Mucosa of descending colon (tissue), 3 donors: ENCODE results near the gene SPINK8. TPM values are rescaled to one million over a fixed set of nuclear protein-coding genes. Genes with fewer than 3 reads are reported as not detected.

Experiments used
- ATAC-seq: fragments of 200-7000 bp; cut with Tn5 transposase; one replicate; pipeline ENCODE4 v1.9.1; 2020; ENCODE audit warnings: mild to moderate bottlenecking, moderate library complexity
- DNase-seq, 3 donors: peaks; one replicate each; pipeline ENCODE4 v3.0.0-alpha.2; 2020
- H3K36me3 ChIP-seq: fragments of 200-600 bp; one replicate; pipeline ENCODE4 v1.8.0; 2021; ENCODE audit warnings: low read depth, mild to moderate bottlenecking
- H3K4me1 ChIP-seq: fragments of 200-600 bp; one replicate; pipeline ENCODE4 v1.8.0; 2021; ENCODE audit warnings: low read depth, mild to moderate bottlenecking
- H3K4me3 ChIP-seq: fragments of 200-600 bp; one replicate; pipeline ENCODE4 v1.8.0; 2021; ENCODE audit warnings: mild to moderate bottlenecking
- H3K9me3 ChIP-seq: fragments of 200-600 bp; one replicate; pipeline ENCODE4 v1.8.0; 2021; ENCODE audit warnings: mild to moderate bottlenecking
- intact Hi-C, 2 donors: fragments of 100-400 bp; cut with DNase I in 1 of 2; cut with micrococcal nuclease in 1 of 2; formaldehyde crosslinking; loops; one replicate each; pipeline versions ENCODE4 v1.11.0 to v1.11.1; 2022; cut with DNase I, micrococcal nuclease
- total RNA-seq, 3 donors: library from RNA; stranded (reverse); fragmentation: NEBNext Ultra II Directional in 2 of 3; extraction: Animal tissue kit (Norgen Biotek cat#: 25700) in 2 of 3; gene quantifications; one replicate each; pipeline versions ENCODE4 v1.2.1 to v1.2.4, GENCODE V29; 2021 to 2023
- TF ChIP-seq, protein P1 (sequence below): fragments of 200-600 bp; IDR thresholded peaks from one replicate; pipeline ENCODE4 v1.8.0; 2022; ENCODE audit warnings: antibody characterized with exemption, mild to moderate bottlenecking
- donor health status: DM: no; HTN: no; CAD: no; lungs with moderate emphysema.
- donor health status: DM: no; HTN: no; CAD: no.
- donor health status: DM: no; HTN: yes; CAD: no.

The SPINK8 gene
- total RNA-seq, 3 donors from 2014 or later, result not detected

DNA sequence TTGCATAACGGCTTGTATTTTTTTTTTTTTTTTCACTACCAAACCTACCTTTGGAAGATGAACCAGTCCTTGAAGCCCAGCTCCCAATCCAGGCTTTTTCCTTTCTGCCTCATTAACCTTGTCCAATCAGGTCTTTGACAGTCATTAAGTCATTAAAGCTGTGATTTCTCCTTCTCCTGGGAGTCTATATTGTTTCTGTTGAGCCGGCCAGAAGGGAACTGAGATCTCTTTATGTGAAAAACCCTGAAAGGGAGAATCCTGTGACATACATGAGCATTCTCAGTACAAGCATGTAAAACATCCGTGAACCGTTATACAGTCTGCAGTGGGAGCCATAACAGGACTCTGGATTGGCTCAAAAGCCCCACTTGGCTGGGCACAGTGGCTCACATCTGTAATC, 52.6 kb downstream of the SPINK8 start:
- TF ChIP-seq, protein P1, sequence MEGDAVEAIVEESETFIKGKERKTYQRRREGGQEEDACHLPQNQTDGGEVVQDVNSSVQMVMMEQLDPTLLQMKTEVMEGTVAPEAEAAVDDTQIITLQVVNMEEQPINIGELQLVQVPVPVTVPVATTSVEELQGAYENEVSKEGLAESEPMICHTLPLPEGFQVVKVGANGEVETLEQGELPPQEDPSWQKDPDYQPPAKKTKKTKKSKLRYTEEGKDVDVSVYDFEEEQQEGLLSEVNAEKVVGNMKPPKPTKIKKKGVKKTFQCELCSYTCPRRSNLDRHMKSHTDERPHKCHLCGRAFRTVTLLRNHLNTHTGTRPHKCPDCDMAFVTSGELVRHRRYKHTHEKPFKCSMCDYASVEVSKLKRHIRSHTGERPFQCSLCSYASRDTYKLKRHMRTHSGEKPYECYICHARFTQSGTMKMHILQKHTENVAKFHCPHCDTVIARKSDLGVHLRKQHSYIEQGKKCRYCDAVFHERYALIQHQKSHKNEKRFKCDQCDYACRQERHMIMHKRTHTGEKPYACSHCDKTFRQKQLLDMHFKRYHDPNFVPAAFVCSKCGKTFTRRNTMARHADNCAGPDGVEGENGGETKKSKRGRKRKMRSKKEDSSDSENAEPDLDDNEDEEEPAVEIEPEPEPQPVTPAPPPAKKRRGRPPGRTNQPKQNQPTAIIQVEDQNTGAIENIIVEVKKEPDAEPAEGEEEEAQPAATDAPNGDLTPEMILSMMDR, result no peak
- no peak for DNase-seq
- intact Hi-C loops, result no loop called here
- Histone ChIP-seq H3K4me1 (no peaks in the 10 kb centered on the region), H3K36me3 (no peaks in the 10 kb centered on the region), H3K4me3 (no peak overlapping the region), H3K9me3 (no peaks in the 10 kb centered on the region)
- no peak for ATAC-seq

DNA sequence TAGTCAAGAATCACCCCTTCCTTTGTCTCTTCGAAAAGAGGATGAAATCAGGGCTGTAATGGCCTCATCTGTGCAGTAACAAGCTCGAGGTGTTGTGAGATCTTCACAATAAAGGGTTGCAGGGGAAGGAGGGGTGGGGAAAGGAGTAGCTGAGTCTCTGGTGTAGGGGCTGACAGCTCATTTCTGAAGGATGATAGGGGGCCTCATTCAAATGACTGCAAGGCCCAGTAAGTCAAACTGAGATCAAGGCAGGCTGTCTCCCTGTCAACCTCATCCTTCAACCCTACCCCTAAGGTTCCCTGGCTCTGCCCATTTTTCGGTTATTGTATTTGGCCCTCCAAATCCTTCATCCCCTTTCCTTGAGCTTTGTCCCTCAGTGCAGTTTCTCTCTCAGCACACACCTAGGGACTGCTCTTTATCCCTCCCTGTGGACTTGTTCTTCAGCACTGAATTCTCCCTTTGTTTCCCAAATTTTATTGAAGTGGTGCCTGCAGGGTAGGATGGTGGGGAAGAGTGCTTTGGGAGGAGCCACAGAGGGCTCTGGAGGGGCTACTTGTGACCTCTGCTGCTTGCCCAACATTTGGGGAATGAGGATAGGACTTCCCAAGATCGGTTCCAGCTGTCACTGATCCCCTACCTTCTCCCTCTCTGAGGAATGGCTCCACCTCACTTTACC, 54.4 kb downstream of the SPINK8 start:
- H3K9me3 ChIP-seq, result no peaks in the 10 kb centered on the region
- DNase-seq (no peak), ATAC-seq (no peak)
- no peaks in the 10 kb centered on the region for H3K4me1 ChIP-seq
- intact Hi-C loops, result loop anchor here in 1 of 2 donors (10.0 kb wide), 1 partner anchor 276 kb away; the partner anchor contains the start of gene PFKFB4
- H3K4me3 ChIP-seq, result no peak overlapping the region
- H3K36me3 ChIP-seq, result no peaks in the 10 kb centered on the region
- TF ChIP-seq, protein P1, result no peak

DNA sequence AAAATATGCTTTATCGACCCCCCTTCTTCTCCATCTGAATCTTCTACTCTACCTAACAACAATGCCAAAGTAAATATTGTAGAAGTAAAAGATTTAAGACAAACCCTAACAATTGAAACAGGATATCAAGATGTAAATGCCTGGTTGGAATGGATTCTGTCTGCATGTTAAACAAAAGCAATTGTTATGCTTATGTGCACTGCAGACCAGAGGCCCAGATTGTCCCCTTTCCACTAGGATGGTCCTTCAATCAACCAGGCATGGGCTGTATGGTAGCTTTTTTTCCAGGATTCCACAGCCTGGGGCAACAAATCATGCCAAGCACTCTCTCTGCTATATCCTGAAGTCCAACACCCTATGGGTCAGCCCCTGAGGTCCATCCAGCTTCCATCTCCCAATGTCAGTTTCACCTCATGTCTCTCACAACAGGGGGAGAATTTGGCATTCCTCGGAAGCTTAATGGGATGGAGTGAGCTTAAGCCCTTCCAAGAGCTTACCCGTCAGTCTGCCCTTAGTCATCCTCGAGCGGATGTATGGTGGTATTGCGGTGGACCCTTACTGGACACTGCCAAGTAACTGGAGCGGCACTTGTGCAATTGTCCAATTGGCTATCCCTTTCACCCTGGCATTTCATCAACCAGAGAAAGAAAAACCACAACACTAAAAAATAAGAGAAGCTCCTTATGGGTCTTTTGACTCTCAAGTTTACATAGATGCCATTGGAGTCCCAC, 56.4 kb downstream of the SPINK8 start:
- no peak overlapping the region for H3K4me3 ChIP-seq
- no peaks in the 10 kb centered on the region for H3K36me3 ChIP-seq
- DNase-seq (no peak), ATAC-seq (no peak)
- no peaks in the 10 kb centered on the region for H3K4me1 ChIP-seq
- TF ChIP-seq, protein P1, result no peak
- intact Hi-C loops, result loop anchor here in 1 of 2 donors (10.0 kb wide), 1 partner anchor 278 kb away; the partner anchor contains the start of gene PFKFB4
- H3K9me3 ChIP-seq, result no peaks in the 10 kb centered on the region

DNA sequence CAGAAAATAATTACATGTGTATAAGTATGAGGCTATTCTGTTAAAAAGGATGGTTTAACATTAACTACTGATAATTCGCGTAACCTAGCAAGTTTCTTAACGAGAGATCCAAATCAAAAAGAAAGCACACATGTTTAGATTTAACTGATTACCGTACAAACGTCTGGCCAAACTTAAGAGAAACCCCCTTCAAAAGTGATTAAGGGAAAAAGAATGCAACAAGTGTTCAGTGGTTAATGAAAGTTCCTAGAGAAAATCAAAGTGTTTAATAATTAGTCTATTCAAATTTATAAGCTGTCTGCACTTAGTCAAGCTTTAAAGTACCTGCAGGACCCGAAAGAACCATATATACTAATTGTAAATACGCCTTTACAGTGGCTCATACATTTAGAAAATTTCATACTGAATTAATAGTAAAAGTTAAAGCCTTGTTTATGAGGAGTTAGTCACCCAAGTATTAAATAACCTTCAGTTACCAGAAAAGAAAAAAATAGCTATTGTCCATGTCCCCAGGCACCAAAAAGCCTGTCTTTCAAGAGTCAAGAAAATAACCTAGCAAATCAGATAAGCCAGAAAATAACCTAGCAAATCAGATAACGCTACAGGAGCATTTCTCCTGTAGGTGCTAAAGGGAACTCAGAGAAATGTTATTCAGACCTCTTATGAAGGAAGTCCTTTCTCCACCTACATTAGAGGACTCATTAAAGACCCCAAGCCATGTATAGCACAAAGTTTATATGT, 58.0 kb downstream of the SPINK8 start:
- ATAC-seq (no peak), DNase-seq (no peak)
- Histone ChIP-seq H3K9me3 (no peaks in the 10 kb centered on the region), H3K4me1 (no peaks in the 10 kb centered on the region), H3K36me3 (no peaks in the 10 kb centered on the region), H3K4me3 (no peak overlapping the region)
- intact Hi-C loops, result loop anchor here in 1 of 2 donors (10.0 kb wide), 1 partner anchor 279 kb away; the partner anchor contains the start of gene PFKFB4
- TF ChIP-seq, protein P1, result no peak

DNA sequence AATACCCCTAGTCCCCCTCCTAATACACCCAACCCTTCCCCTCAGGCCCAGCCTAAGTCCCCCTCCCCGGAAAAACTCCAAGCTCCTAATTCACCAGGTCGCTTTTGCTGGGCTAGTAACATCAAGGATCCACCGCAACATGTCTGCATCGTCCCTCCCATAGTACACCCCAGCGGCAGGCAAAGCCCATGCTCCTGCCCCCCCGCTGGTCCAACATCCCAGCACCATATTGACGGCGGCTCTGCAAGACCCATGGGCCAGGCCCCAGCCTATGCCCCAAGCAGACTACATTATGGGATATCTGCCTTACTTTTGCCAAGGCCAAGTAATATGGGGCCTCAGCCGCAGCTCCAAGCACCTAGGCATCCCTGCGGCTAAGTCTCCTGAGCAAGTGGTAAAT, 59.0 kb downstream of the SPINK8 start:
- ATAC-seq (no peak), DNase-seq (no peak)
- Histone ChIP-seq H3K4me1 (peaks cover 3% of the 10 kb centered on the region), H3K4me3 (no peak overlapping the region), H3K36me3 (no peaks in the 10 kb centered on the region), H3K9me3 (no peaks in the 10 kb centered on the region)
- TF ChIP-seq, protein P1, result no peak
- intact Hi-C loops, result loop anchor here in 1 of 2 donors (5.0 to 10.0 kb wide), 2 partner anchors 163 to 280 kb away; partner anchors contain the start of gene PFKFB4
